ENCODE results near the gene TRPM7.

GRCh38 chr15:50641318-50641717 is 45.3 kb downstream of the TRPM7 start:
- TF ChIP-seq GATA2 (IDR thresholded peaks at IDR 0.05; ENCODE audit: low read depth, low read length), result no peak
- TF ChIP-seq GATA3 (IDR thresholded peaks at IDR 0.05; ENCODE audit: low read depth, low read length), result no peak

Measured in SH-SY5Y (cell line).